MM.1S (cell line): Measurements from ENCODE around the gene RABEPK.

Source experiments
- DNase-seq: peaks from one replicate; pipeline ENCODE4 v3.0.0-alpha.2; 2015
- H2AFZ ChIP-seq: fragments of 300-600 bp; sonication (generic); 2 replicates; pipeline ENCODE4 v1.6.0; 2016; ENCODE audit warnings: antibody characterized with exemption, low read length
- H3F3A ChIP-seq: fragments of 300-600 bp; sonication (generic); 2 replicates; pipeline ENCODE4 v1.6.1; 2016; ENCODE audit warnings: mild to moderate bottlenecking, antibody characterized with exemption, low read length, moderate library complexity, mixed read lengths; ENCODE audit not compliant: insufficient read depth
- H3K27ac ChIP-seq: fragments of 300-600 bp; sonication (generic); 2 replicates; pipeline ENCODE4 v1.5.1; 2016; ENCODE audit warnings: mild to moderate bottlenecking, low read length
- H3K27me3 ChIP-seq: fragments of 300-600 bp; sonication (generic); replicated peaks from 2 replicates; pipeline ENCODE4 v1.6.0; 2016; ENCODE audit warnings: low read length; ENCODE audit not compliant: insufficient read depth
- H3K36me3 ChIP-seq: fragments of 300-600 bp; sonication (generic); replicated peaks from 2 replicates; pipeline ENCODE4 v1.6.1; 2016; ENCODE audit warnings: mild to moderate bottlenecking, low read length, mixed read lengths; ENCODE audit not compliant: insufficient read depth
- H3K4me1 ChIP-seq: fragments of 300-600 bp; sonication (generic); 2 replicates; pipeline ENCODE4 v1.6.1; 2016; ENCODE audit warnings: low read length, mixed read lengths
- H3K4me2 ChIP-seq: fragments of 300-600 bp; sonication (generic); 2 replicates; pipeline ENCODE4 v1.6.0; 2016; ENCODE audit warnings: low read depth, low read length
- H3K4me3 ChIP-seq: fragments of 300-600 bp; sonication (generic); 2 replicates; pipeline ENCODE4 v1.5.1; 2016; ENCODE audit warnings: low read length, mixed read lengths
- H3K79me2 ChIP-seq: fragments of 300-600 bp; sonication (generic); 2 replicates; pipeline ENCODE4 v1.6.1; 2016; ENCODE audit warnings: mixed run types, low read length, mixed read lengths
- H3K9ac ChIP-seq: fragments of 300-600 bp; sonication (generic); 2 replicates; pipeline ENCODE4 v1.6.1; 2016; ENCODE audit warnings: low read length, mixed read lengths
- H3K9me2 ChIP-seq: fragments of 300-600 bp; sonication (generic); replicated peaks from 2 replicates; pipeline ENCODE4 v1.6.1; 2016; ENCODE audit warnings: mild to moderate bottlenecking, low read length, mixed read lengths; ENCODE audit not compliant: insufficient read depth
- H3K9me3 ChIP-seq: fragments of 300-600 bp; sonication (generic); replicated peaks from 2 replicates; pipeline ENCODE4 v1.6.1; 2016; ENCODE audit warnings: mild to moderate bottlenecking, low read length, mixed read lengths; ENCODE audit not compliant: insufficient read depth
- H4K20me1 ChIP-seq: fragments of 300-600 bp; sonication (generic); 2 replicates; pipeline ENCODE4 v1.6.1; 2016; ENCODE audit warnings: mild to moderate bottlenecking, low read length, moderate library complexity, mixed read lengths; ENCODE audit not compliant: insufficient read depth
- CTCF ChIP-seq: fragments of 300-600 bp; sonication (generic); IDR thresholded peaks from 2 replicates; pipeline ENCODE4 v1.5.1; 2016; ENCODE audit warnings: antibody characterized with exemption, low read length, mixed read lengths
- EZH2 ChIP-seq: fragments of 300-600 bp; sonication (generic); optimal IDR thresholded peaks from 2 replicates; pipeline ENCODE3; 2017; ENCODE audit warnings: low read depth, mild to moderate bottlenecking, antibody characterized with exemption, low read length, mixed read lengths
- EZH2phosphoT487 ChIP-seq: fragments of 300-600 bp; sonication (generic); IDR thresholded peaks from 2 replicates; pipeline ENCODE4 v1.6.1; 2018; ENCODE audit warnings: antibody characterized with exemption, low read length

Gene RABEPK

GRCh38 chr9:125255781-125256391, 55.5 kb downstream of the RABEPK start:
- Histone ChIP-seq H3K27me3 (no peaks in the 10 kb centered on the region), H3K9me3 (no peaks in the 10 kb centered on the region), H3K79me2 (no peaks in the 10 kb centered on the region), H3K27ac (no peak overlapping the region), H3K4me2 (no peak overlapping the region), H3K36me3 (no peaks in the 10 kb centered on the region), H3K9me2 (no peaks in the 10 kb centered on the region), H3K4me1 (no peaks in the 10 kb centered on the region), H2AFZ (no peak overlapping the region), H3F3A (peaks cover 4% of the 10 kb centered on the region; the same call in 1 of the 2 replicates), H3K4me3 (no peak overlapping the region), H4K20me1 (no peaks in the 10 kb centered on the region), H3K9ac (no peak overlapping the region)
- DNase-seq: no peak
- no peak; the same call in 1 of the 2 replicates for TF ChIP-seq CTCF
- TF ChIP-seq EZH2phosphoT487: no peak
- no peak for TF ChIP-seq EZH2

DNA sequence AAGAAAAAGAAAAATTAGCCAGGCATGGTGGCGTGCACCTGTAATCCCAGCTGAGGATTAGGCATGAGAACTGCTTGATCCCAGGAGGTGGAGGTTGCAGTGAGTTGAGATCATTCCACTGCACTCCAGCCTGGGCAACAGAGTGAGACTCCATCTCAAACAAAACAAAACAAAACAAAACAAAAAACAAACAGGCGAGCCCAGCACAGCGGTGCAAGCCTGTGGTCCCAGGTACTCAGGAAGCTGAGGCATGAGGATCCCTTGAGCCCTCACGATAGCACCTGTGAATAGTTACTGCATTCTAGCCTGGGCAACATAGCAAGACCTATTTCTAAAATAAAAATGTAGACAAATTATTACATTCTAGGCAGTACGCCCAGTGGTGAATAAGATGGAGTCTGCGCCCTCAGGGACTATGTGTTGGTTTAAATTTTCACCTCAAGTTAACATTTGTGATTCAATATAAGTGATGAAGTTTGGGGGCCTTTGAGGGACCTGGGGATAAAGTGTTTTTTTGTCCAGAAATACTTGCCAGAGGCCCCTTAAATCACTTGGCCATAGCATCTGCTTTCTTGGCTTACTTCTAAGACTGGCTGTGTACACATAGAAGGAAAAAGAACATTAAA, 57.9 kb downstream of the RABEPK start:
- Histone ChIP-seq H3K36me3 (no peaks in the 10 kb centered on the region), H3K27ac (no peak overlapping the region), H3K9me2 (no peaks in the 10 kb centered on the region), H3K4me3 (no peak overlapping the region), H3K27me3 (no peaks in the 10 kb centered on the region), H3K79me2 (peaks cover 16% of the 10 kb centered on the region), H3K4me1 (no peaks in the 10 kb centered on the region; the same call in 1 of the 2 replicates), H4K20me1 (no peaks in the 10 kb centered on the region), H3K9me3 (no peaks in the 10 kb centered on the region), H2AFZ (no peak overlapping the region), H3K4me2 (no peak overlapping the region), H3K9ac (no peak overlapping the region), H3F3A (peaks cover 4% of the 10 kb centered on the region; the same call in 1 of the 2 replicates)
- TF ChIP-seq EZH2phosphoT487: no peak
- DNase-seq: no peak

DNA sequence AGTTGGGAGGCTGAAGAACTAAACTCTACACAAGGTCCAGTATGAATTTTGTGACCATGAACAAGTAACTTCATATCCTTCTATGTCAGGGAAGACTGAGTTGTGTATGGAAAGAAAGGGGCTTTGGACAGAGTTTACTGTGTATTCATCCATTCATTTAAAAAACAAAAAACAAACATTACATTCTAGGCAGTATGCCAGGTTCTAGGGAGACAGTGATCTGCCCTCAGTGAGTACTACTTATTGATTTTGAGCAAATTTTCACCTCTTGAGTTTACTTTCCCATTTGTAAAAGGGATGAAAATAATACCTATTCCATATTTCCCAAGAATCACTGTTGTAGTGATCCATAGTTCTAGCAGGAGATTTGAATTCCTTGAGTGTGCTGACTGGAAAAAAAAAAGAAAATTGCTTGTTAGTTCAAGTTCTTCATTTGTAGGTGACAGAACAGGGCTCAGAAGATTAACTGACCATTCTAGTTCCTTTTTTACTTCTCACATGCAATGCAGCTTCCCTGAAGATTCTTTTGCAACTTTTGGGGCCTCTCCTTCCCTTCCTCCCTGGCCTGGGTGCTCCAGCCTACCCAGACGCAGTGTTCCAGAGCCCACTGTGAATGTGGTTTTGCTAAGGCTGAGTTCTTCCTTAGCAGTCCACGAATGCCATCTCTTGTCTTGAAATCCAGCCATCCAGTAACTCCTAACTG, 58.6 kb downstream of the RABEPK start:
- no peak for TF ChIP-seq EZH2phosphoT487
- no peak for TF ChIP-seq CTCF
- TF ChIP-seq EZH2: no peak
- Histone ChIP-seq H3K9me2 (no peaks in the 10 kb centered on the region), H3K9ac (no peak overlapping the region), H2AFZ (no peak overlapping the region), H3K9me3 (no peaks in the 10 kb centered on the region), H3K36me3 (no peaks in the 10 kb centered on the region), H3K79me2 (peaks cover 24% of the 10 kb centered on the region), H3F3A (peaks cover 4% of the 10 kb centered on the region; the same call in 1 of the 2 replicates), H3K4me3 (no peak overlapping the region), H3K27ac (no peak overlapping the region), H3K4me1 (no peaks in the 10 kb centered on the region; the same call in 1 of the 2 replicates), H3K27me3 (no peaks in the 10 kb centered on the region), H4K20me1 (no peaks in the 10 kb centered on the region), H3K4me2 (no peak overlapping the region)
- DNase-seq: no peak
